ENCODE results near the gene ABCC4. TPM values are rescaled to one million over a fixed set of nuclear protein-coding genes. Genes with fewer than 3 reads are reported as not detected.
A peak's percentile ranks its signal among the peaks of the same experiment; 100 is the strongest.

Gene ABCC4
- total RNA-seq, 1 donor from 2014 or later, result 20.9 TPM

GRCh38 chr13:95154413-95154886 is 146.8 kb downstream of the ABCC4 start:
- H3K36me3 Mint-ChIP-seq (ENCODE audit: low read depth), result peaks cover 3% of the 10 kb centered on the region
- H3K27me3 Mint-ChIP-seq, result no peaks in the 10 kb centered on the region
- intact Hi-C loops (cut with micrococcal nuclease), result loop anchor here (2.0 to 10.0 kb wide), 2 partner anchors 30 to 480 kb away; no protein-coding TSS in a partner anchor
- H3K9me3 Mint-ChIP-seq, result no peaks in the 10 kb centered on the region
- peak overlapping the region; percentile 32 for H3K27ac Mint-ChIP-seq
- no peak for DNase-seq
- no peak overlapping the region for H3K4me3 Mint-ChIP-seq
- peaks cover 8% of the 10 kb centered on the region for H3K4me1 Mint-ChIP-seq

GRCh38 chr13:95153647-95154412 is 147.4 kb downstream of the ABCC4 start:
- Mint-ChIP-seq H3K27ac (peak overlapping the region; percentile 32), H3K27me3 (no peaks in the 10 kb centered on the region), H3K4me3 (no peak overlapping the region), H3K4me1 (peaks cover 8% of the 10 kb centered on the region), H3K9me3 (no peaks in the 10 kb centered on the region), H3K36me3 (ENCODE audit: low read depth) (peaks cover 3% of the 10 kb centered on the region)
- intact Hi-C loops (cut with micrococcal nuclease), result loop anchor here (2.0 to 10.0 kb wide), 2 partner anchors 31 to 479 kb away; no protein-coding TSS in a partner anchor
- no peak for DNase-seq

GRCh38 chr13:95151942-95152587 is 149.2 kb downstream of the ABCC4 start:
- Mint-ChIP-seq H3K4me3 (no peak overlapping the region), H3K27ac (no peak overlapping the region), H3K27me3 (no peaks in the 10 kb centered on the region), H3K9me3 (no peaks in the 10 kb centered on the region), H3K36me3 (ENCODE audit: low read depth) (peaks cover 3% of the 10 kb centered on the region), H3K4me1 (peaks cover 8% of the 10 kb centered on the region)
- intact Hi-C loops (cut with micrococcal nuclease), result loop anchor here (10.0 kb wide), 1 partner anchor 477 kb away; no protein-coding TSS in a partner anchor
- no peak for DNase-seq

GRCh38 chr13:95150555-95150954 is 150.7 kb downstream of the ABCC4 start:
- Mint-ChIP-seq H3K27me3 (no peaks in the 10 kb centered on the region), H3K36me3 (ENCODE audit: low read depth) (peaks cover 4% of the 10 kb centered on the region), H3K4me3 (no peak overlapping the region), H3K9me3 (no peaks in the 10 kb centered on the region), H3K4me1 (peaks cover 8% of the 10 kb centered on the region), H3K27ac (peak overlapping the region; percentile 28)
- DNase-seq, result no peak
- intact Hi-C loops (cut with micrococcal nuclease), result loop anchor here (10.0 kb wide), 1 partner anchor 476 kb away; no protein-coding TSS in a partner anchor

- Mint-ChIP-seq H3K4me1 (peaks cover 6% of the 10 kb centered on the region), H3K27me3 (no peaks in the 10 kb centered on the region), H3K36me3 (ENCODE audit: low read depth) (peaks cover 10% of the 10 kb centered on the region), H3K4me3 (no peak overlapping the region), H3K27ac (no peak overlapping the region), H3K9me3 (no peaks in the 10 kb centered on the region)
- no peak for DNase-seq
- intact Hi-C loops (cut with micrococcal nuclease), result no loop called here
Observed at GRCh38 chr13:95146486-95146885, 154.8 kb downstream of the ABCC4 start.

- Mint-ChIP-seq H3K9me3 (no peaks in the 10 kb centered on the region), H3K27ac (no peak overlapping the region), H3K4me1 (peaks cover 4% of the 10 kb centered on the region), H3K27me3 (no peaks in the 10 kb centered on the region), H3K4me3 (no peak overlapping the region), H3K36me3 (ENCODE audit: low read depth) (peaks cover 15% of the 10 kb centered on the region)
- no peak for DNase-seq
- intact Hi-C loops (cut with micrococcal nuclease), result no loop called here
Observed at GRCh38 chr13:95145587-95145986, 155.7 kb downstream of the ABCC4 start.

GRCh38 chr13:95140502-95140901 is 160.7 kb downstream of the ABCC4 start:
- Mint-ChIP-seq H3K4me3 (no peak overlapping the region), H3K4me1 (peaks cover 7% of the 10 kb centered on the region), H3K36me3 (ENCODE audit: low read depth) (peaks cover 27% of the 10 kb centered on the region), H3K9me3 (peaks cover 6% of the 10 kb centered on the region), H3K27ac (no peak overlapping the region), H3K27me3 (no peaks in the 10 kb centered on the region)
- intact Hi-C loops (cut with micrococcal nuclease), result no loop called here
- no peak for DNase-seq

- no peak overlapping the region for H3K27ac Mint-ChIP-seq
- H3K9me3 Mint-ChIP-seq, result peaks cover 6% of the 10 kb centered on the region
- peaks cover 4% of the 10 kb centered on the region for H3K4me1 Mint-ChIP-seq
Observed at GRCh38 chr13:95138876-95139585, 162.2 kb downstream of the ABCC4 start.

GRCh38 chr13:95137096-95137495 is 164.2 kb downstream of the ABCC4 start:
- Mint-ChIP-seq H3K4me3 (no peak overlapping the region), H3K27me3 (no peaks in the 10 kb centered on the region), H3K36me3 (ENCODE audit: low read depth) (peaks cover 21% of the 10 kb centered on the region), H3K27ac (no peak overlapping the region), H3K4me1 (peaks cover 4% of the 10 kb centered on the region), H3K9me3 (peaks cover 6% of the 10 kb centered on the region)
- peak; percentile 43 for DNase-seq
- intact Hi-C loops (cut with micrococcal nuclease), result no loop called here

More at GRCh38 chr13:95138876-95139585, 162.2 kb downstream of the ABCC4 start:
- Mint-ChIP-seq H3K27me3 (no peaks in the 10 kb centered on the region), H3K4me3 (no peak overlapping the region), H3K36me3 (ENCODE audit: low read depth) (peaks cover 23% of the 10 kb centered on the region)
- DNase-seq, result no peak
- intact Hi-C loops (cut with micrococcal nuclease), result no loop called here

- Mint-ChIP-seq H3K4me3 (no peak overlapping the region), H3K27me3 (no peaks in the 10 kb centered on the region), H3K9me3 (peaks cover 6% of the 10 kb centered on the region), H3K4me1 (peaks cover 4% of the 10 kb centered on the region), H3K27ac (no peak overlapping the region), H3K36me3 (ENCODE audit: low read depth) (peaks cover 19% of the 10 kb centered on the region)
- intact Hi-C loops (cut with micrococcal nuclease), result no loop called here
- DNase-seq, result no peak
Observed at GRCh38 chr13:95136638-95137037, 164.6 kb downstream of the ABCC4 start.

GRCh38 chr13:95133498-95133897 is 167.8 kb downstream of the ABCC4 start:
- intact Hi-C loops (cut with micrococcal nuclease), result no loop called here
- Mint-ChIP-seq H3K9me3 (no peaks in the 10 kb centered on the region), H3K27me3 (no peaks in the 10 kb centered on the region), H3K27ac (no peak overlapping the region), H3K4me3 (no peak overlapping the region), H3K36me3 (ENCODE audit: low read depth) (no peaks in the 10 kb centered on the region), H3K4me1 (peaks cover 2% of the 10 kb centered on the region)
- no peak for DNase-seq

- intact Hi-C loops (cut with micrococcal nuclease), result no loop called here
- H3K4me3 Mint-ChIP-seq, result no peak overlapping the region
Observed at GRCh38 chr13:95129004-95129403, 172.2 kb downstream of the ABCC4 start.

GRCh38 chr13:95128045-95128643 is 173.1 kb downstream of the ABCC4 start:
- DNase-seq, result no peak
- Mint-ChIP-seq H3K27ac (no peak overlapping the region), H3K36me3 (ENCODE audit: low read depth) (no peaks in the 10 kb centered on the region), H3K9me3 (peaks cover 4% of the 10 kb centered on the region), H3K4me3 (no peak overlapping the region), H3K4me1 (no peaks in the 10 kb centered on the region), H3K27me3 (no peaks in the 10 kb centered on the region)
- intact Hi-C loops (cut with micrococcal nuclease), result no loop called here

More at GRCh38 chr13:95129004-95129403, 172.2 kb downstream of the ABCC4 start:
- no peaks in the 10 kb centered on the region for H3K27me3 Mint-ChIP-seq
- no peaks in the 10 kb centered on the region for H3K4me1 Mint-ChIP-seq
- H3K36me3 Mint-ChIP-seq (ENCODE audit: low read depth), result no peaks in the 10 kb centered on the region
- no peaks in the 10 kb centered on the region for H3K9me3 Mint-ChIP-seq
- no peak overlapping the region for H3K27ac Mint-ChIP-seq
- no peak for DNase-seq

Measured in activated CD4-positive, alpha-beta T cell treated with anti-CD3 and anti-CD28 coated beads, Interleukin-2, amount 10 ng/mL, durations not matched to agents 24 days and 14 days (primary cell).